Caki2 (cell line): ENCODE data around the gene CNST. TPM values are rescaled to one million over a fixed set of nuclear protein-coding genes. Genes with fewer than 3 reads are reported as not detected.

ENCODE experiments used
- DNase-seq: peaks from one replicate; pipeline ENCODE4 v3.0.0-alpha.2; 2015; ENCODE audit warnings: low read depth
- in situ Hi-C: cut with HindIII; loops from 2 replicates; pipeline ENCODE4 v1.10.0; 2016; ENCODE audit warnings: low sequenced_read_pairs, low pct_unique_long_range_greater_than_20kb, mixed read lengths
- total RNA-seq: library from RNA; depleted of rRNA; stranded (reverse); fragments of >200 nt; shearing (Covaris generic); gene quantifications from 2 replicates; pipeline ENCODE4 v1.2.3, GENCODE V29; 2014; ENCODE audit warnings: low replicate concordance; rRNA removed

The CNST gene
- total RNA-seq: 8.9 and 10.8 TPM in 2 replicates

- DNase-seq: peak; percentile 97
- in situ Hi-C loops: no loop called here
These were observed at the start of gene CNST, which contains the start of gene TFB2M for GRCh38 chr1:246566128-246566812. Gene CNST, plus strand, starts transcription at chr1:246566456. Its CDS starts 25,107 bp downstream, at chr1:246591563. Gene TFB2M, minus strand, starts transcription at chr1:246566261. Its CDS starts 123 bp downstream, at chr1:246566138.

- no peak for DNase-seq
- in situ Hi-C loops: no loop called here
These were observed 48.9 kb upstream of the CNST start for GRCh38 chr1:246517391-246517790.

- in situ Hi-C loops: no loop called here
- DNase-seq: no peak
These were observed 47.6 kb upstream of the CNST start for GRCh38 chr1:246518456-246519205.

- DNase-seq: no peak
- in situ Hi-C loops: no loop called here
These were observed 46.7 kb upstream of the CNST start for GRCh38 chr1:246519514-246519913.

- in situ Hi-C loops: no loop called here
- DNase-seq: no peak
These were observed 39.9 kb upstream of the CNST start for GRCh38 chr1:246526380-246526779.

GRCh38 chr1:246526915-246527314 lies 39.3 kb upstream of the CNST start:
- in situ Hi-C loops: no loop called here
- no peak for DNase-seq

GRCh38 chr1:246527402-246528088 lies 38.7 kb upstream of the CNST start:
- no peak for DNase-seq
- in situ Hi-C loops: no loop called here

GRCh38 chr1:246528933-246529731 lies 37.1 kb upstream of the CNST start:
- DNase-seq: no peak
- in situ Hi-C loops: no loop called here

- no peak for DNase-seq
- in situ Hi-C loops: no loop called here
These were observed 35.8 kb upstream of the CNST start for GRCh38 chr1:246530482-246530881.

GRCh38 chr1:246532519-246532918 lies 33.7 kb upstream of the CNST start:
- no peak for DNase-seq
- in situ Hi-C loops: no loop called here

GRCh38 chr1:246533371-246533905 lies 32.8 kb upstream of the CNST start:
- in situ Hi-C loops: no loop called here
- no peak for DNase-seq

GRCh38 chr1:246534114-246534513 lies 32.1 kb upstream of the CNST start:
- DNase-seq: no peak
- in situ Hi-C loops: no loop called here

- in situ Hi-C loops: no loop called here
- DNase-seq: no peak
These were observed 28.8 kb upstream of the CNST start for GRCh38 chr1:246537441-246537840.

- no peak for DNase-seq
- in situ Hi-C loops: no loop called here
These were observed 28.4 kb upstream of the CNST start for GRCh38 chr1:246537887-246538286.

- no peak for DNase-seq
- in situ Hi-C loops: no loop called here
These were observed 25.3 kb upstream of the CNST start for GRCh38 chr1:246540738-246541491.

- in situ Hi-C loops: no loop called here
- DNase-seq: no peak
These were observed 22.3 kb upstream of the CNST start for GRCh38 chr1:246544001-246544400.

- in situ Hi-C loops: no loop called here
These were observed 16.6 kb upstream of the CNST start for GRCh38 chr1:246549665-246550064.

More at GRCh38 chr1:246549665-246550064, 16.6 kb upstream of the CNST start:
- no peak for DNase-seq
